Naive thymus-derived CD4-positive, alpha-beta T cell (primary cell): ENCODE measurements around the gene ATG10. TPM values are rescaled to one million over a fixed set of nuclear protein-coding genes. Genes with fewer than 3 reads are reported as not detected.
"Not testable (repeated sequence)": the region's sequence is repeated elsewhere in the genome, so short reads cannot be mapped to it uniquely, and the experiment has no call there.

Experiments
- ATAC-seq: fragments of 150-1000 bp; cut with Tn5 transposase; 2 replicates; pipeline ENCODE4 v1.10.0; 2021; ENCODE audit warnings: mild to moderate bottlenecking, moderate library complexity
- CTCF ChIA-PET: fragments of 350-600 bp; sonication (Branson Sonifier 250); formaldehyde crosslinking; loops from one replicate; lab custom pipeline; 2021; ENCODE audit warnings: antibody characterized with exemption; lab: Charles Lee
- POLR2A ChIA-PET: fragments of 350-600 bp; sonication (Branson Sonifier 250); formaldehyde crosslinking; loops from one replicate; lab custom pipeline; 2021; ENCODE audit warnings: antibody characterized with exemption, inconsistent platforms; lab: Charles Lee
- DNase-seq, 9 donors: peaks; one replicate each; pipeline versions ENCODE4 v3.0.0 to v3.0.0-alpha.2; 2020 to 2022; ENCODE audit warnings: mixed read lengths in 1 of 9
- H3K27ac ChIP-seq: one replicate; pipeline ENCODE4 v1.7.0; 2013; ENCODE audit warnings: mild to moderate bottlenecking, low read depth, low read length, moderate library complexity
- H3K27me3 ChIP-seq, 2 donors: one replicate each; pipeline ENCODE4 v1.7.0; 2013; ENCODE audit warnings: low read length in 2 of 2, mild to moderate bottlenecking in 2 of 2, moderate library complexity in 2 of 2; ENCODE audit not compliant: control insufficient read depth in 2 of 2, insufficient read depth in 2 of 2
- H3K36me3 ChIP-seq, 3 experiments: 1 replicate in 2 of 3; 2 replicates in 1 of 3; pipeline ENCODE4 v1.7.0; 2013; ENCODE audit warnings: low read length in 3 of 3, mild to moderate bottlenecking in 3 of 3, moderate library complexity in 1 of 3; ENCODE audit not compliant: insufficient read depth in 3 of 3, control insufficient read depth in 2 of 3
- H3K4me1 ChIP-seq, 2 donors: one replicate each; pipeline ENCODE4 v1.7.0; 2013; ENCODE audit warnings: low read length in 2 of 2, mild to moderate bottlenecking in 2 of 2, moderate library complexity in 1 of 2; ENCODE audit not compliant: control insufficient read depth in 2 of 2, insufficient read depth in 2 of 2
- H3K4me3 ChIP-seq: 2 replicates; pipeline ENCODE4 v1.7.0; 2013; ENCODE audit warnings: mild to moderate bottlenecking, low read length
- H3K9me3 ChIP-seq, 3 experiments: 1 replicate in 2 of 3; 2 replicates in 1 of 3; pipeline ENCODE4 v1.7.0; 2013; ENCODE audit warnings: low read length in 3 of 3; ENCODE audit not compliant: control insufficient read depth in 2 of 3
- H3K27ac Mint-ChIP-seq, 9 donors: one replicate each; pipeline ENCODE4 v1.8.0; 2020 to 2022; ENCODE audit warnings: mixed read lengths in 9 of 9, mild to moderate bottlenecking in 8 of 9, moderate library complexity in 5 of 9, inconsistent platforms in 2 of 9
- H3K27me3 Mint-ChIP-seq, 5 donors: one replicate each; pipeline ENCODE4 v1.8.0; 2021 to 2022; ENCODE audit warnings: mixed read lengths in 5 of 5, mild to moderate bottlenecking in 1 of 5
- H3K36me3 Mint-ChIP-seq, 5 donors: one replicate each; pipeline ENCODE4 v1.8.0; 2020 to 2022; ENCODE audit warnings: mixed read lengths in 5 of 5, mild to moderate bottlenecking in 3 of 5, inconsistent platforms in 1 of 5
- H3K4me1 Mint-ChIP-seq, 7 donors: one replicate each; pipeline ENCODE4 v1.8.0; 2020 to 2022; ENCODE audit warnings: mixed read lengths in 7 of 7, mild to moderate bottlenecking in 3 of 7, inconsistent platforms in 1 of 7
- H3K4me3 Mint-ChIP-seq, 10 donors: one replicate each; pipeline ENCODE4 v1.8.0; 2020 to 2022; ENCODE audit warnings: mild to moderate bottlenecking in 10 of 10, mixed read lengths in 10 of 10, moderate library complexity in 6 of 10, inconsistent platforms in 2 of 10
- H3K9me3 Mint-ChIP-seq, 11 donors: one replicate each; pipeline ENCODE4 v1.8.0; 2020 to 2022; ENCODE audit warnings: mixed read lengths in 11 of 11, mild to moderate bottlenecking in 4 of 11, inconsistent platforms in 1 of 11, moderate library complexity in 1 of 11
- intact Hi-C, 2 donors: fragments of 100-400 bp; cut with micrococcal nuclease; formaldehyde crosslinking; loops; one replicate each; pipeline ENCODE4 v1.15.1; 2023
- polyA plus RNA-seq, 2 donors: library from polyadenylated mRNA; unstranded; fragments of 300-500 nt; fragmentation: Illumina TruSeq; gene quantifications; one replicate each; pipeline ENCODE4 v1.2.3, GENCODE V29; 2021
- total RNA-seq, 6 experiments: library from RNA in 5 of 6; stranded (reverse) in 5 of 6; gene quantifications; 1 replicate in 5 of 6; 2 replicates in 1 of 6; pipeline ENCODE4 v1.2.3 and lab custom pipeline; 2021 to 2026

ATG10 gene
- total and polyA plus RNA-seq, 7 experiments from 2014 or later = 6.4 to 14.4 (median 9.1) TPM

- no peak overlapping the region for H3K4me3 ChIP-seq
- intact Hi-C loops = no loop called here
- H3K9me3 ChIP-seq = no peaks in the 10 kb centered on the region
- no peaks in the 10 kb centered on the region for H3K4me1 ChIP-seq
- Mint-ChIP-seq H3K4me1 (no peaks in the 10 kb centered on the region), H3K36me3 (peaks cover 0 to 12% (median 0%) of the 10 kb centered on the region in 5 donors), H3K27me3 (peaks cover 0 to 3% (median 0%) of the 10 kb centered on the region in 5 donors), H3K9me3 (peaks cover 1 to 14% (median 8%) of the 10 kb centered on the region in 11 donors), H3K27ac (no peak overlapping the region), H3K4me3 (no peak overlapping the region)
- H3K27ac ChIP-seq = no peak overlapping the region
- no peaks in the 10 kb centered on the region for H3K27me3 ChIP-seq
- ChIA-PET CTCF (no interaction called here), POLR2A (no interaction called here)
- H3K36me3 ChIP-seq = no peaks in the 10 kb centered on the region
- DNase-seq (no peak), ATAC-seq (no peak)
These were observed 35.1 kb upstream of the ATG10 start for GRCh38 chr5:81936750-81937149.

- intact Hi-C loops = no loop called here
- Histone ChIP-seq H3K27ac (no peak overlapping the region), H3K4me1 (no peaks in the 10 kb centered on the region), H3K27me3 (no peaks in the 10 kb centered on the region), H3K4me3 (no peak overlapping the region), H3K36me3 (no peaks in the 10 kb centered on the region), H3K9me3 (peaks cover 0 to 5% (median 0%) of the 10 kb centered on the region in 3 experiments)
- ChIA-PET CTCF (no interaction called here), POLR2A (no interaction called here)
- H3K9me3 Mint-ChIP-seq = peaks cover 9 to 32% (median 18%) of the 10 kb centered on the region in 11 donors
- no peak overlapping the region for H3K4me3 Mint-ChIP-seq
- peaks cover 0 to 22% (median 12%) of the 10 kb centered on the region in 5 donors for H3K36me3 Mint-ChIP-seq
- H3K4me1 Mint-ChIP-seq = no peaks in the 10 kb centered on the region
- no peak overlapping the region for H3K27ac Mint-ChIP-seq
- no peak for DNase-seq
- no peak for ATAC-seq
- peaks cover 0 to 3% (median 0%) of the 10 kb centered on the region in 5 donors for H3K27me3 Mint-ChIP-seq
These were observed 29.1 kb upstream of the ATG10 start for GRCh38 chr5:81942746-81943145.

- Histone ChIP-seq H3K4me1 (no peaks in the 10 kb centered on the region), H3K36me3 (no peaks in the 10 kb centered on the region), H3K27ac (no peak overlapping the region), H3K9me3 (no peaks in the 10 kb centered on the region), H3K4me3 (no peak overlapping the region), H3K27me3 (no peaks in the 10 kb centered on the region)
- DNase-seq = no peak
- peaks cover 0 to 6% (median 0%) of the 10 kb centered on the region in 5 donors for H3K36me3 Mint-ChIP-seq
- POLR2A ChIA-PET = no interaction called here
- H3K4me1 Mint-ChIP-seq = no peaks in the 10 kb centered on the region
- intact Hi-C loops = no loop called here
- CTCF ChIA-PET = no interaction called here
- H3K27ac Mint-ChIP-seq = no peak overlapping the region
- H3K27me3 Mint-ChIP-seq = no peaks in the 10 kb centered on the region
- H3K9me3 Mint-ChIP-seq = peaks cover 0 to 7% (median 2%) of the 10 kb centered on the region in 11 donors
- no peak for ATAC-seq
- H3K4me3 Mint-ChIP-seq = no peak overlapping the region
These were observed 23.5 kb upstream of the ATG10 start for GRCh38 chr5:81948349-81948748.

GRCh38 chr5:81949462-81949861, 22.4 kb upstream of the ATG10 start:
- Mint-ChIP-seq H3K27me3 (no peaks in the 10 kb centered on the region), H3K9me3 (peaks cover 0 to 4% (median 0%) of the 10 kb centered on the region in 11 donors), H3K4me1 (peaks cover 0 to 2% (median 0%) of the 10 kb centered on the region in 7 donors), H3K27ac (no peak overlapping the region), H3K36me3 (peaks cover 0 to 5% (median 0%) of the 10 kb centered on the region in 5 donors), H3K4me3 (no peak overlapping the region)
- ChIA-PET CTCF (no interaction called here), POLR2A (no interaction called here)
- Histone ChIP-seq H3K4me1 (no peaks in the 10 kb centered on the region), H3K27me3 (no peaks in the 10 kb centered on the region), H3K9me3 (no peaks in the 10 kb centered on the region), H3K36me3 (no peaks in the 10 kb centered on the region), H3K27ac (no peak overlapping the region), H3K4me3 (no peak overlapping the region)
- ATAC-seq (no peak), DNase-seq (no peak)
- intact Hi-C loops = no loop called here

- ChIA-PET POLR2A (no interaction called here), CTCF (interaction anchor here (0.6 kb wide), 1 partner anchor 774 kb away, joined by 3 read pairs; no protein-coding TSS in a partner anchor)
- H3K27me3 Mint-ChIP-seq = no peaks in the 10 kb centered on the region
- H3K9me3 ChIP-seq = no peaks in the 10 kb centered on the region
- no peak overlapping the region for H3K27ac Mint-ChIP-seq
- H3K36me3 Mint-ChIP-seq = peaks cover 0 to 5% (median 0%) of the 10 kb centered on the region in 5 donors
- H3K9me3 Mint-ChIP-seq = peaks cover 0 to 4% (median 0%) of the 10 kb centered on the region in 11 donors
- H3K4me3 Mint-ChIP-seq = no peak overlapping the region
- H3K4me1 ChIP-seq = no peaks in the 10 kb centered on the region
- H3K27me3 ChIP-seq = no peaks in the 10 kb centered on the region
- no peaks in the 10 kb centered on the region for H3K36me3 ChIP-seq
- intact Hi-C loops = no loop called here
- H3K4me3 ChIP-seq = no peak overlapping the region
- H3K27ac ChIP-seq = no peak overlapping the region
- H3K4me1 Mint-ChIP-seq = peaks cover 0 to 2% (median 0%) of the 10 kb centered on the region in 7 donors
- DNase-seq (no peak), ATAC-seq (no peak)
These were observed 20.8 kb upstream of the ATG10 start for GRCh38 chr5:81950996-81951395.

GRCh38 chr5:81954796-81955195, 17.0 kb upstream of the ATG10 start:
- H3K9me3 Mint-ChIP-seq, H3K27me3 ChIP-seq, H3K9me3 ChIP-seq, H3K4me3 Mint-ChIP-seq, intact Hi-C loops, H3K36me3 ChIP-seq, H3K27ac Mint-ChIP-seq, H3K36me3 Mint-ChIP-seq, H3K4me1 Mint-ChIP-seq, H3K27me3 Mint-ChIP-seq, H3K4me3 ChIP-seq, CTCF ChIA-PET, DNase-seq, H3K4me1 ChIP-seq, H3K27ac ChIP-seq, ATAC-seq: not testable (repeated sequence)
- POLR2A ChIA-PET = interaction anchor here (0.5 kb wide), 1 partner anchor 97 kb away, joined by 3 read pairs; no protein-coding TSS in a partner anchor

GRCh38 chr5:81958129-81958528, 13.7 kb upstream of the ATG10 start:
- POLR2A ChIA-PET, H3K4me1 ChIP-seq, H3K27ac ChIP-seq, H3K4me1 Mint-ChIP-seq, H3K9me3 Mint-ChIP-seq, H3K27me3 Mint-ChIP-seq, H3K27me3 ChIP-seq, H3K9me3 ChIP-seq, H3K27ac Mint-ChIP-seq, H3K36me3 ChIP-seq, H3K4me3 ChIP-seq, intact Hi-C loops, CTCF ChIA-PET, DNase-seq, H3K4me3 Mint-ChIP-seq, H3K36me3 Mint-ChIP-seq, ATAC-seq: not testable (repeated sequence)
